ENCODE results near the gene KCTD10.

Gene KCTD10

GRCh38 chr12:109510196-109510595, 33.1 kb upstream of the KCTD10 start:
- TF ChIP-seq CTCF (IDR thresholded peaks at IDR 0.05; ENCODE audit: low read depth, low read length), result no peak
- in situ Hi-C loops (cut with HindIII; ENCODE audit: low sequenced_read_pairs), result no loop called here
- no peak for DNase-seq (ENCODE audit: low read depth, low spot score)
- no peak overlapping the region for H3K4me3 ChIP-seq (ENCODE audit: low read depth, low read length)

- no peak for DNase-seq (ENCODE audit: low read depth, low spot score)
- in situ Hi-C loops (cut with HindIII; ENCODE audit: low sequenced_read_pairs), result no loop called here
- no peak overlapping the region for H3K4me3 ChIP-seq (ENCODE audit: low read depth, low read length)
- no peak for TF ChIP-seq CTCF (IDR thresholded peaks at IDR 0.05; ENCODE audit: low read depth, low read length)
These were observed 27.0 kb upstream of the KCTD10 start for GRCh38 chr12:109504068-109504467.

- no peak for DNase-seq (ENCODE audit: low read depth, low spot score)
- no peak for TF ChIP-seq CTCF (IDR thresholded peaks at IDR 0.05; ENCODE audit: low read depth, low read length)
- H3K4me3 ChIP-seq (ENCODE audit: low read depth, low read length), result no peak overlapping the region
- in situ Hi-C loops (cut with HindIII; ENCODE audit: low sequenced_read_pairs), result no loop called here
These were observed 26.5 kb upstream of the KCTD10 start for GRCh38 chr12:109503611-109504010.

GRCh38 chr12:109502332-109502731, 25.2 kb upstream of the KCTD10 start:
- in situ Hi-C loops (cut with HindIII; ENCODE audit: low sequenced_read_pairs), result no loop called here
- H3K4me3 ChIP-seq (ENCODE audit: low read depth, low read length), result no peak overlapping the region
- DNase-seq (ENCODE audit: low read depth, low spot score), result no peak
- TF ChIP-seq CTCF (IDR thresholded peaks at IDR 0.05; ENCODE audit: low read depth, low read length), result no peak

- DNase-seq (ENCODE audit: low read depth, low spot score), result no peak
- H3K4me3 ChIP-seq (ENCODE audit: low read depth, low read length), result no peak overlapping the region
- TF ChIP-seq CTCF (IDR thresholded peaks at IDR 0.05; ENCODE audit: low read depth, low read length), result no peak
- in situ Hi-C loops (cut with HindIII; ENCODE audit: low sequenced_read_pairs), result no loop called here
These were observed 24.2 kb upstream of the KCTD10 start for GRCh38 chr12:109501299-109501698.

GRCh38 chr12:109500406-109501185, 23.5 kb upstream of the KCTD10 start:
- no peak for TF ChIP-seq CTCF (IDR thresholded peaks at IDR 0.05; ENCODE audit: low read depth, low read length)
- no peak for DNase-seq (ENCODE audit: low read depth, low spot score)
- H3K4me3 ChIP-seq (ENCODE audit: low read depth, low read length), result no peak overlapping the region
- in situ Hi-C loops (cut with HindIII; ENCODE audit: low sequenced_read_pairs), result no loop called here
